Measurements from ENCODE around the gene DSP. TPM values are rescaled to one million over a fixed set of nuclear protein-coding genes. Genes with fewer than 3 reads are reported as not detected.

Gene DSP
- total RNA-seq, 1 experiment from 2014 or later, result 109 TPM

GRCh38 chr6:7631466-7631865 is 90.0 kb downstream of the DSP start:
- H3K79me2 ChIP-seq (ENCODE audit: low read depth), result no peaks in the 10 kb centered on the region
- H3F3A ChIP-seq (ENCODE audit: insufficient read depth, low read depth), result no peaks in the 10 kb centered on the region
- no peaks in the 10 kb centered on the region for H4K20me1 ChIP-seq (ENCODE audit: insufficient read depth)
- H3K9me2 ChIP-seq (ENCODE audit: insufficient read depth), result no peaks in the 10 kb centered on the region
- no peaks in the 10 kb centered on the region for H3K36me3 ChIP-seq (ENCODE audit: low read depth)
- intact Hi-C loops (cut with micrococcal nuclease; ENCODE audit: unreplicated experiment), result no loop called here
- H2AFZ ChIP-seq, result no peak overlapping the region
- POLR2A ChIA-PET (ENCODE audit: unreplicated experiment), result no interaction called here
- no peak for DNase-seq
- BruUV-seq (replicated peaks), result no TSS peak
- H3K4me1 ChIP-seq (replicated peaks; ENCODE audit: insufficient read depth), result no peaks in the 10 kb centered on the region
- no peak for TF ChIP-seq CTCF (conservative IDR thresholded peaks at IDR 0.05)
- no peak for TF ChIP-seq EZH2 (IDR thresholded peaks at IDR 0.05; ENCODE audit: low read depth)
- H3K27me3 ChIP-seq (ENCODE audit: insufficient read depth, low read depth), result no peaks in the 10 kb centered on the region
- no peak overlapping the region for H3K27ac ChIP-seq
- no peaks in the 10 kb centered on the region for H3K9me3 ChIP-seq (ENCODE audit: insufficient read depth, low read depth)
- no peak overlapping the region for H3K4me3 ChIP-seq
- H3K4me2 ChIP-seq, result no peak overlapping the region
- CTCF ChIA-PET, result no interaction called here

- CTCF ChIA-PET, result no interaction called here
- TF ChIP-seq EZH2 (IDR thresholded peaks at IDR 0.05; ENCODE audit: low read depth) (no peak), CTCF (conservative IDR thresholded peaks at IDR 0.05) (no peak)
- Histone ChIP-seq H3K27me3 (ENCODE audit: insufficient read depth, low read depth) (no peaks in the 10 kb centered on the region), H2AFZ (no peak overlapping the region), H3K27ac (no peak overlapping the region), H3K4me3 (no peak overlapping the region), H3K4me1 (replicated peaks; ENCODE audit: insufficient read depth) (no peaks in the 10 kb centered on the region), H3K79me2 (ENCODE audit: low read depth) (no peaks in the 10 kb centered on the region), H3K9me3 (ENCODE audit: insufficient read depth, low read depth) (no peaks in the 10 kb centered on the region), H3K4me2 (no peak overlapping the region), H3K36me3 (ENCODE audit: low read depth) (no peaks in the 10 kb centered on the region), H3K9me2 (ENCODE audit: insufficient read depth) (no peaks in the 10 kb centered on the region), H4K20me1 (ENCODE audit: insufficient read depth) (no peaks in the 10 kb centered on the region), H3F3A (ENCODE audit: insufficient read depth, low read depth) (no peaks in the 10 kb centered on the region)
- no peak for DNase-seq
- intact Hi-C loops (cut with micrococcal nuclease; ENCODE audit: unreplicated experiment), result no loop called here
- POLR2A ChIA-PET (ENCODE audit: unreplicated experiment), result no interaction called here
- BruUV-seq (replicated peaks), result no TSS peak
Observed at GRCh38 chr6:7632501-7633290, 91.2 kb downstream of the DSP start.

GRCh38 chr6:7633361-7633760 is 91.9 kb downstream of the DSP start:
- Histone ChIP-seq H3K9me3 (ENCODE audit: insufficient read depth, low read depth) (no peaks in the 10 kb centered on the region), H3K36me3 (ENCODE audit: low read depth) (no peaks in the 10 kb centered on the region), H3F3A (ENCODE audit: insufficient read depth, low read depth) (no peaks in the 10 kb centered on the region), H4K20me1 (ENCODE audit: insufficient read depth) (no peaks in the 10 kb centered on the region), H3K4me1 (replicated peaks; ENCODE audit: insufficient read depth) (no peaks in the 10 kb centered on the region), H3K79me2 (ENCODE audit: low read depth) (no peaks in the 10 kb centered on the region), H3K4me2 (no peak overlapping the region), H2AFZ (no peak overlapping the region), H3K9me2 (ENCODE audit: insufficient read depth) (no peaks in the 10 kb centered on the region), H3K27me3 (ENCODE audit: insufficient read depth, low read depth) (no peaks in the 10 kb centered on the region), H3K4me3 (no peak overlapping the region), H3K27ac (no peak overlapping the region)
- intact Hi-C loops (cut with micrococcal nuclease; ENCODE audit: unreplicated experiment), result no loop called here
- CTCF ChIA-PET, result no interaction called here
- TF ChIP-seq EZH2 (IDR thresholded peaks at IDR 0.05; ENCODE audit: low read depth), result no peak
- TF ChIP-seq CTCF (conservative IDR thresholded peaks at IDR 0.05), result no peak
- DNase-seq, result no peak
- POLR2A ChIA-PET (ENCODE audit: unreplicated experiment), result no interaction called here
- BruUV-seq (replicated peaks), result no TSS peak
